Erythroblast (primary cell): ENCODE measurements around the gene EIF3I.

Experiments
- GATA1 ChIP-seq: IDR thresholded peaks from 2 replicates; pipeline ENCODE4 v1.6.1; 2011; ENCODE audit warnings: low read depth, mild to moderate bottlenecking, control low read depth, low read length, moderate library complexity
- POLR2A ChIP-seq: IDR thresholded peaks from 2 replicates; pipeline ENCODE4 v1.6.1; 2011; ENCODE audit warnings: mild to moderate bottlenecking, low read length

DNA sequence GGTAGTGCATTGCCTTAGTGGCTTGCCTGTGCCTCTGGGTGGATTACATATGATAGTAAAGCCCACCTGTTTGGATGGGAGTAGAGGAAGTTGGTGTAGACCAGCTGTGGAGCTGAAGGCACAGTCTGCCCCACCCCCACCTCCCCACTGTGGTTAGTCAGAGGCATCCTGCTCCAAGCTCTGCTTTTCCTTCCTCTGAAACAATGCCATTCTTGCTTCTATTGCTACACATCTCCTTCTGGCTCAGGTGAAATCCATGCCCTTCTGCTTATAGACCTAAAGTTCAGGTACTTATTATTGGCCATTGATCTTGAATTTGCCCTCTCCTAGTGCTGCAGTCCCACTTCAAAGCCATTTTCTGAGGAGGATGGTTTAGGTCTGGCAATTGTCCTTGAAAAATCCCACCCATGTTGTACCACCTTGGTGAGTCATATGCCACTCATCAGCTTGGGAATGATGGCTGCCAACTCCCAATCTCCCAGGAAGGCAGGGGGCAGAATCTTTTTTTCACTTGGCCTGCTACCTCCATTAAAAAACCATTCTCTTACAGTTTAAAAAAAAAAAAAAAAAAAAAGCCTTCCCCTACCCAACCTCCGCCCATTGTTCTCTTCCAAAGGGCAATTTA, 49.5 kb upstream of the EIF3I start:
- TF ChIP-seq POLR2A (no peak), GATA1 (no peak)
